OCI-LY3 (cell line): ENCODE results near the gene VCL.
"Not testable (repeated sequence)": the region's sequence is repeated elsewhere in the genome, so short reads cannot be mapped to it uniquely, and the experiment has no call there.

Experiments used
- H2AFZ ChIP-seq: fragments of 200-600, 300-600 bp; shearing (Covaris generic); 2 replicates; pipeline ENCODE4 v1.6.0; 2014; ENCODE audit warnings: antibody characterized with exemption, low read depth, low read length
- H3K27ac ChIP-seq: fragments of 200-600, 300-600 bp; sonication (generic); 2 replicates; pipeline ENCODE4 v1.5.1; 2014; ENCODE audit warnings: mild to moderate bottlenecking, low read length, moderate library complexity, mixed read lengths
- H3K27me3 ChIP-seq: fragments of 200-600, 300-600 bp; sonication (generic); 2 replicates; pipeline ENCODE4 v1.6.1; 2014; ENCODE audit warnings: low read depth, low read length, mixed read lengths
- H3K36me3 ChIP-seq: fragments of 200-600, 300-600 bp; sonication (generic); replicated peaks from 2 replicates; pipeline ENCODE3; 2014; ENCODE audit warnings: low read depth, low read length, mixed read lengths
- H3K4me1 ChIP-seq: fragments of 300-600, 200-600 bp; sonication (generic); 2 replicates; pipeline ENCODE4 v1.6.1; 2014; ENCODE audit warnings: low read length, mixed read lengths
- H3K4me2 ChIP-seq: fragments of 200-600, 300-600 bp; sonication (generic); 2 replicates; pipeline ENCODE4 v1.6.1; 2014; ENCODE audit warnings: low read length, mixed read lengths
- H3K4me3 ChIP-seq: fragments of 300-600, 200-600 bp; sonication (generic); 2 replicates; pipeline ENCODE4 v1.5.1; 2014; ENCODE audit warnings: antibody characterized with exemption, mild to moderate bottlenecking, low read length, moderate library complexity
- H3K79me2 ChIP-seq: fragments of 300-600, 200-600 bp; shearing (Covaris generic); 2 replicates; pipeline ENCODE4 v1.6.1; 2014; ENCODE audit warnings: mild to moderate bottlenecking, low read length, mixed read lengths
- H3K9ac ChIP-seq: fragments of 300-600, 200-600 bp; shearing (Covaris generic); 2 replicates; pipeline ENCODE4 v1.6.0; 2014; ENCODE audit warnings: mild to moderate bottlenecking, low read length, moderate library complexity
- H3K9me3 ChIP-seq: fragments of 200-600, 300-600 bp; shearing (Covaris generic); 2 replicates; pipeline ENCODE4 v1.6.1; 2014; ENCODE audit warnings: low read length, mixed read lengths; ENCODE audit not compliant: insufficient read depth
- H4K20me1 ChIP-seq: fragments of 200-600, 300-600 bp; sonication (generic); 2 replicates; pipeline ENCODE4 v1.6.1; 2016; ENCODE audit warnings: low read length, mixed read lengths; ENCODE audit not compliant: insufficient read depth
- CTCF ChIP-seq: fragments of 200-600, 300-600 bp; sonication (generic); IDR thresholded peaks from 2 replicates; pipeline ENCODE4 v1.5.1; 2014; ENCODE audit warnings: antibody characterized with exemption, low read length, low read depth
- EZH2phosphoT487 ChIP-seq: fragments of 200-600 bp; shearing (Covaris generic); IDR thresholded peaks from 2 replicates; pipeline ENCODE4 v1.6.1; 2018; ENCODE audit warnings: antibody characterized with exemption, mixed run types, low read depth

The VCL gene

GRCh38 chr10:73959484-73960243, 38.3 kb upstream of the VCL start:
- no peaks in the 10 kb centered on the region for H3K27me3 ChIP-seq
- peak overlapping the region; percentile 15 for H3K4me2 ChIP-seq
- no peak overlapping the region for H2AFZ ChIP-seq
- H3K4me3 ChIP-seq, result no peak overlapping the region
- no peak overlapping the region for H3K9ac ChIP-seq
- H3K27ac ChIP-seq, result no peak overlapping the region
- no peaks in the 10 kb centered on the region for H3K79me2 ChIP-seq
- no peaks in the 10 kb centered on the region for H4K20me1 ChIP-seq
- no peaks in the 10 kb centered on the region for H3K36me3 ChIP-seq
- H3K4me1 ChIP-seq, result peaks cover 51% of the 10 kb centered on the region
- TF ChIP-seq CTCF (no peak), EZH2phosphoT487 (no peak)
- H3K9me3 ChIP-seq, result no peaks in the 10 kb centered on the region

GRCh38 chr10:73962386-73962785, 35.5 kb upstream of the VCL start:
- Histone ChIP-seq H3K79me2 (no peaks in the 10 kb centered on the region), H3K9me3 (no peaks in the 10 kb centered on the region), H2AFZ (no peak overlapping the region), H4K20me1 (no peaks in the 10 kb centered on the region), H3K4me3 (no peak overlapping the region), H3K27me3 (no peaks in the 10 kb centered on the region), H3K4me1 (peaks cover 45% of the 10 kb centered on the region), H3K9ac (no peak overlapping the region), H3K27ac (no peak overlapping the region), H3K36me3 (no peaks in the 10 kb centered on the region), H3K4me2 (no peak overlapping the region)
- TF ChIP-seq CTCF (no peak), EZH2phosphoT487 (no peak)

- H3K27ac ChIP-seq, H2AFZ ChIP-seq, H3K36me3 ChIP-seq, H3K4me2 ChIP-seq, H3K9me3 ChIP-seq, H4K20me1 ChIP-seq, H3K9ac ChIP-seq, H3K79me2 ChIP-seq, H3K4me3 ChIP-seq, H3K27me3 ChIP-seq: not testable (repeated sequence)
- H3K4me1 ChIP-seq, result peaks cover 35% of the 10 kb centered on the region
Measured at GRCh38 chr10:73963533-73963932, 34.4 kb upstream of the VCL start.

GRCh38 chr10:73964743-73965142, 33.2 kb upstream of the VCL start:
- no peak for TF ChIP-seq CTCF
- no peak for TF ChIP-seq EZH2phosphoT487
- Histone ChIP-seq H3K4me3 (no peak overlapping the region), H4K20me1 (no peaks in the 10 kb centered on the region), H3K27ac (no peak overlapping the region), H3K79me2 (no peaks in the 10 kb centered on the region), H3K9ac (no peak overlapping the region), H3K9me3 (no peaks in the 10 kb centered on the region), H3K36me3 (no peaks in the 10 kb centered on the region), H3K4me2 (no peak overlapping the region), H3K27me3 (no peaks in the 10 kb centered on the region), H3K4me1 (peaks cover 23% of the 10 kb centered on the region), H2AFZ (no peak overlapping the region)

GRCh38 chr10:73965267-73965889, 32.5 kb upstream of the VCL start:
- H4K20me1 ChIP-seq, H3K79me2 ChIP-seq, H3K36me3 ChIP-seq, H3K9me3 ChIP-seq, H3K27ac ChIP-seq, H3K27me3 ChIP-seq: not testable (repeated sequence)
- Histone ChIP-seq H3K4me2 (peak overlapping the region; percentile 61), H2AFZ (peak overlapping the region; percentile 93), H3K4me3 (0 out of 2 replicates have a peak overlapping the region, but pooled peaks have one; percentile 47), H3K9ac (0 out of 2 replicates have a peak overlapping the region, but pooled peaks have one; percentile 16), H3K4me1 (peaks cover 17% of the 10 kb centered on the region)
